Caco-2 (cell line): ENCODE data around the gene SATB2. TPM values are rescaled to one million over a fixed set of nuclear protein-coding genes. Genes with fewer than 3 reads are reported as not detected.

Experiments used
- BruUV-seq: library from RNA; stranded (reverse); fragments of 400-500 nt; replicated peaks from 2 replicates; lab custom pipeline; 2021; lab: Mats Ljungman, UMichigan
- CTCF ChIA-PET: fragments of 300-600 bp; sonication (Branson Sonifier 250); formaldehyde crosslinking; loops from one replicate; lab custom pipeline; 2022; ENCODE audit warnings: antibody characterized with exemption; lab: Charles Lee
- POLR2A ChIA-PET: fragments of 300-600 bp; sonication (Branson Sonifier 250); formaldehyde crosslinking; loops from one replicate; lab custom pipeline; 2022; ENCODE audit warnings: antibody characterized with exemption; lab: Charles Lee
- DNase-seq, 2 experiments: peaks; one replicate each; pipeline versions ENCODE4 v3.0.0 to v3.0.0-alpha.2; 2020 to 2022
- H3K27me3 ChIP-seq: replicated peaks from 2 replicates; pipeline ENCODE4 v1.6.0; 2011; ENCODE audit warnings: low read length; ENCODE audit not compliant: control insufficient read depth, insufficient read depth
- H3K36me3 ChIP-seq: 2 replicates; pipeline ENCODE4 v1.5.1; 2011; ENCODE audit warnings: low read length; ENCODE audit not compliant: control insufficient read depth, insufficient read depth
- H3K4me1 ChIP-seq: fragments of 250-450 bp; sonication (Bioruptor Pico); 2 replicates; pipeline ENCODE4 v1.5.1; 2020; ENCODE audit warnings: mild to moderate bottlenecking
- H3K4me3 ChIP-seq: 2 replicates; pipeline ENCODE4 v1.5.1; 2011; ENCODE audit warnings: low read depth, mild to moderate bottlenecking, control low read depth, low read length
- H3K9me3 ChIP-seq: fragments of 250-450 bp; sonication (Bioruptor Pico); 2 replicates; pipeline ENCODE4 v1.5.1; 2020; ENCODE audit warnings: mild to moderate bottlenecking, moderate library complexity
- H3K27ac Mint-ChIP-seq: one replicate; pipeline ENCODE4 v1.8.0; 2022; ENCODE audit warnings: mixed read lengths; ENCODE audit not compliant: unreplicated experiment
- H3K27me3 Mint-ChIP-seq: one replicate; pipeline ENCODE4 v1.8.0; 2022; ENCODE audit warnings: mixed read lengths; ENCODE audit not compliant: insufficient read depth, unreplicated experiment
- H3K36me3 Mint-ChIP-seq: one replicate; pipeline ENCODE4 v1.8.0; 2022; ENCODE audit warnings: mild to moderate bottlenecking, mixed read lengths; ENCODE audit not compliant: insufficient read depth, unreplicated experiment
- H3K4me1 Mint-ChIP-seq: one replicate; pipeline ENCODE4 v1.8.0; 2022; ENCODE audit warnings: low read depth, mixed read lengths; ENCODE audit not compliant: unreplicated experiment
- H3K4me3 Mint-ChIP-seq: one replicate; pipeline ENCODE4 v1.8.0; 2022; ENCODE audit warnings: mild to moderate bottlenecking, moderate library complexity, mixed read lengths; ENCODE audit not compliant: unreplicated experiment
- H3K9me3 Mint-ChIP-seq: one replicate; pipeline ENCODE4 v1.8.0; 2022; ENCODE audit warnings: mixed read lengths; ENCODE audit not compliant: unreplicated experiment
- CTCF ChIP-seq, 2 experiments: fragments of 200-600 bp in 1 of 2; IDR thresholded peaks; 1 replicate in 1 of 2; 2 replicates in 1 of 2; pipeline versions ENCODE4 v1.5.1 to v1.8.0; 2011 to 2022; ENCODE audit warnings: antibody characterized with exemption in 1 of 2, control low read depth in 1 of 2, inconsistent platforms in 1 of 2, low read depth in 1 of 2, low read length in 1 of 2, mild to moderate bottlenecking in 1 of 2, moderate library complexity in 1 of 2; ENCODE audit not compliant: insufficient read depth in 1 of 2, severe bottlenecking in 1 of 2, unreplicated experiment in 1 of 2
- intact Hi-C: fragments of 100-400 bp; cut with micrococcal nuclease; formaldehyde crosslinking; loops from one replicate; pipeline ENCODE4 v1.10.0; 2022; ENCODE audit not compliant: unreplicated experiment
- total RNA-seq: library from RNA; stranded (reverse); gene quantifications from 2 replicates; pipeline ENCODE4 v1.2.3, GENCODE V29; 2022

SATB2 gene
- total RNA-seq, 1 experiment from 2014 or later, result 1.1 TPM

GRCh38 chr2:199409759-199410529 lies 47.8 kb downstream of the SATB2 start:
- Histone ChIP-seq H3K4me3 (no peak overlapping the region), H3K36me3 (no peaks in the 10 kb centered on the region), H3K9me3 (no peaks in the 10 kb centered on the region), H3K4me1 (0 out of 2 replicates have a peak, but pooled peaks cover 7% of the 10 kb centered on the region), H3K27me3 (no peaks in the 10 kb centered on the region)
- BruUV-seq, result no TSS peak
- Mint-ChIP-seq H3K36me3 (no peaks in the 10 kb centered on the region), H3K27ac (no peak overlapping the region), H3K4me1 (peaks cover 15% of the 10 kb centered on the region), H3K9me3 (no peaks in the 10 kb centered on the region), H3K27me3 (peaks cover 5% of the 10 kb centered on the region), H3K4me3 (no peak overlapping the region)
- no peak for TF ChIP-seq CTCF (IDR thresholded peaks at IDR 0.05; ENCODE audit: insufficient read depth in 1 of 2, low read depth in 1 of 2, low read length in 1 of 2, severe bottlenecking in 1 of 2, unreplicated experiment in 1 of 2)
- DNase-seq, result no peak
- intact Hi-C loops, result no loop called here
- ChIA-PET CTCF (no interaction called here), POLR2A (no interaction called here)

- H3K27ac Mint-ChIP-seq, result no peak overlapping the region
- Histone ChIP-seq H3K4me1 (0 out of 2 replicates have a peak, but pooled peaks cover 7% of the 10 kb centered on the region), H3K27me3 (no peaks in the 10 kb centered on the region), H3K4me3 (no peak overlapping the region), H3K36me3 (no peaks in the 10 kb centered on the region), H3K9me3 (no peaks in the 10 kb centered on the region)
- intact Hi-C loops, result no loop called here
- BruUV-seq, result no TSS peak
- no peaks in the 10 kb centered on the region for H3K9me3 Mint-ChIP-seq
- H3K27me3 Mint-ChIP-seq, result no peaks in the 10 kb centered on the region
- ChIA-PET POLR2A (no interaction called here), CTCF (no interaction called here)
- H3K4me3 Mint-ChIP-seq, result no peak overlapping the region
- no peak for TF ChIP-seq CTCF (IDR thresholded peaks at IDR 0.05; ENCODE audit: insufficient read depth in 1 of 2, low read depth in 1 of 2, low read length in 1 of 2, severe bottlenecking in 1 of 2, unreplicated experiment in 1 of 2)
- DNase-seq, result no peak
- no peaks in the 10 kb centered on the region for H3K36me3 Mint-ChIP-seq
- H3K4me1 Mint-ChIP-seq, result peaks cover 15% of the 10 kb centered on the region
These were observed 50.3 kb downstream of the SATB2 start for GRCh38 chr2:199407421-199407820.

- Mint-ChIP-seq H3K9me3 (no peaks in the 10 kb centered on the region), H3K27me3 (peaks cover 4% of the 10 kb centered on the region), H3K27ac (no peak overlapping the region), H3K36me3 (peaks cover 6% of the 10 kb centered on the region), H3K4me3 (no peak overlapping the region), H3K4me1 (no peaks in the 10 kb centered on the region)
- TF ChIP-seq CTCF (IDR thresholded peaks at IDR 0.05; ENCODE audit: insufficient read depth in 1 of 2, low read depth in 1 of 2, low read length in 1 of 2, severe bottlenecking in 1 of 2, unreplicated experiment in 1 of 2), result peak; percentile 13 to 34
- H3K4me1 ChIP-seq, result no peaks in the 10 kb centered on the region
- no peaks in the 10 kb centered on the region for H3K27me3 ChIP-seq
- CTCF ChIA-PET, result no interaction called here
- POLR2A ChIA-PET, result no interaction called here
- no peak for DNase-seq
- no TSS peak for BruUV-seq
- H3K36me3 ChIP-seq, result no peaks in the 10 kb centered on the region
- H3K9me3 ChIP-seq, result no peaks in the 10 kb centered on the region
- H3K4me3 ChIP-seq, result no peak overlapping the region
- intact Hi-C loops, result loop anchor here (2.0 kb wide), 3 partner anchors 32 to 82 kb away; no protein-coding TSS in a partner anchor
These were observed 52.5 kb downstream of the SATB2 start for GRCh38 chr2:199405241-199405640.
